COLO668 (cell line): Measurements from ENCODE around the gene DNAH6.

Source experiments
- DNase-seq: peaks from one replicate; lab custom pipeline; 2025; ENCODE audit not compliant: unreplicated experiment; lab: John Stamatoyannopoulos, UW

The DNAH6 gene

DNA sequence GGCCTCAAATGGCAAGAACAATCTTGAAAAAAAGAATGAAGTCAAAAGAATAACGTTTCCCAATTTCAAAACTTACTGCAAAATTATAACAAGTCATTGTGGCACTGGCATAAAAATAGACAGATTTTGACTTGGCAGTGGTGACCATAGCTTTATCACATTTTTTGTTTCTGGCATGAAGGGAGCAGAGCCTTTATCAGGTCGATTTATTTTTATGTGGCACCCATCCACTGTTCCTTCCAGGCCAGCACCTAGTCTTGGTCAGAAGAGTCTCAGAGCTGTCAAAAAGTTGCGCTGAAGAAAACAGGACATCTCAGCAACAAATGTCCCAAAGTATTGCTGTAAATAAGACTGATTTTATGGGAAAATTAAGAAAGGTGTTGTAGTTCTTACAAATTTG, 272.2 kb downstream of the DNAH6 start:
- DNase-seq: no peak

DNA sequence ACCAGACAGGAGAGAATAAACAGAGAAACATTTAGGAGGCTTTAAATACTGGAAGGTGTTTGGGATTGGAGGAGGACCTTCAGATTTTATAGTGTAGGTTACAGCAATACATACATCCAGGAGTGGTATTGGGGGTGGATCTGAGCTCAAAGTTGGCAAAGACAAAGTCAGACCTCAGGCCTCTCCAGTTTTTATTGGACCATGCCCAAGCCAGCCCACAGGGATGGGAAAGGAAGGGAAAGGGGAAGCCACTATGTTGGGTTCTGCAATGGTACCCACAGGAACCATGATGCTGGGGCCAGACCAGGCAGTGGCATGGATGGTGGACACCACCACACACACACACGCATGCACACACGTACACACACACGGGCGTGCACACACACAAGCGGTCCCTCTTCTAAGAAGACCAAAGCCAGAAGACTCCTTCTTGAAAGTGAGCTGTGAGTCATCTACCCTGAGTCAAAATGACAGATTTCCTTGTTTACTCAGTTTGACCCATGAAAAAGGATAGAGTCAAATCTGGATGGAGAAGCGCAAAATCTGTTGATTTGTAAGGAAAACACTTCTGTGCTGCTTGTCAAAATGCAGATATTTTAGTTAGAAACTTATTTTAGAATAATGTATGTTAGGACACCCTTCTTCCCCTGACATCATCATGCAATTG, 276.7 kb downstream of the DNAH6 start:
- DNase-seq: no peak

DNA sequence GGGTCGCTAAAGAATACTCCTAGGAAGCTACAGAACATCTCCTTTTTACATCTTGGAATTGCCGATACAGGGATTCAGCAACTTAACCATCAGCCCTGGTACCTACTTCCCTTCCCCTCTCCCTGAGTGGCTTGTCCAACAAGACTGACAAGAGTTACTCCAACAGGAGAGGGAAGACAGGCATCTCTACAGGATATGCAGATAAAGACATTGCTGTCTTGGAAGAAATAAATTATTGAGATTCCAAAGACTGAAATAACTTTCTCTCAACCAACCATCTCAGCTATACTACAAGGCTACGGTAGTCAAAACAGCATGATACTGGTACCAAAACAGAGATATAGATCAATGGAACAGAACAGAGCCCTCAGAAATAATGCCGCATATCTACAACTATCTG, 277.3 kb downstream of the DNAH6 start:
- no peak for DNase-seq

DNA sequence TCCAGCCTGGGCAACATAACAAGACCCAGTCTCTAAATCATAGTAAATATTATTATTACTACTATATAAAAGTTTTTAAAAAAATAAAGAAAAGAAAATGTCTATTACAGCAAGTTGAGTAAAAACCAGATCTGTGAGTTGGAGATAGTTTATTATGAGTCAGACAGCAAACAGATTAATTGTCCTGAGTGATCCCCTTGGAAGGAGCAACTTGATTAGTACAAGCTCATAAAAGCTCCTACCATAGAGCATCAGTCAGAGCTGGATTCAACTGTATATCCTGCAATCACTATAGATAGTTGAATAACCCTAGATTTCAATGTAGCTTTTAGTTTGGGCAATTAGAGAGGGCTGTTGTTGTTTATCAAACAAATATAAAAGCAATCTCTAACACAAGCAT, 280.5 kb downstream of the DNAH6 start:
- no peak for DNase-seq

DNA sequence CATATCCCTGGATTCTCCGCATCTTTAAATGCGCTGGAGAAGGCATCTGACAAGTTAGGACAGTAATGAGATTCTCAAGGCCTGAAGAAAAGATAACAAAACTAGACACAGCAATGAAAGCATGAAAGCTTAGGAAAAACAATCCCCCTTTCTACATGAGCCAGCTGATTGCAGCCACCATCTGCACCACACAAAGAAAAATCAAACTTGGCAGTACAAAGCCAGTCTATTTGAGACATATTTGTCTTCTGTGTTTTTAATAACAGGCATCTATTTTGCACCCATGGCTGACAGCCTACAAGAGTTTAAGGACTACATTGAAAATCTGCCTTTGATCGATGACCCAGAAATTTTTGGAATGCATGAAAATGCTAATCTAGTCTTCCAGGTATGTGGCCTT, 281.0 kb downstream of the DNAH6 start:
- no peak for DNase-seq

DNA sequence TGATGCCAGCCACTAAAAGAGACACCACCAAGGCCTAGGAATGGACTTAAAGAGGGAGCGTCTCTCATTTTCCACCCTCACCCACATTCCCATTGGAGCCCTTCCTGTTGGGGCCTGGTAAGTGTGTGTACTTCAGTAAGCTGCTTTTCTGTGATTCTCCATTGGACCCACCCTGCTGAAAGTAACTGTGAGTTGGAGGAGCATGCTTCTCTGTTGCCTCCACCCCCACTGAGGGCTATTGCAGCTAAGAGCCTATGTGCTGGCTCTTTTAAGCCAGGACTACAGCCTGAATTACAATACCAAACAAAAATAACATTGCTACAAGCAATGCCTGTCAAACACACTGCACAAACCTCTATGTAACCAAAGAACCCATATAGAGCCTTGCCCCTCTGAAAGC, 283.5 kb downstream of the DNAH6 start:
- no peak for DNase-seq

DNA sequence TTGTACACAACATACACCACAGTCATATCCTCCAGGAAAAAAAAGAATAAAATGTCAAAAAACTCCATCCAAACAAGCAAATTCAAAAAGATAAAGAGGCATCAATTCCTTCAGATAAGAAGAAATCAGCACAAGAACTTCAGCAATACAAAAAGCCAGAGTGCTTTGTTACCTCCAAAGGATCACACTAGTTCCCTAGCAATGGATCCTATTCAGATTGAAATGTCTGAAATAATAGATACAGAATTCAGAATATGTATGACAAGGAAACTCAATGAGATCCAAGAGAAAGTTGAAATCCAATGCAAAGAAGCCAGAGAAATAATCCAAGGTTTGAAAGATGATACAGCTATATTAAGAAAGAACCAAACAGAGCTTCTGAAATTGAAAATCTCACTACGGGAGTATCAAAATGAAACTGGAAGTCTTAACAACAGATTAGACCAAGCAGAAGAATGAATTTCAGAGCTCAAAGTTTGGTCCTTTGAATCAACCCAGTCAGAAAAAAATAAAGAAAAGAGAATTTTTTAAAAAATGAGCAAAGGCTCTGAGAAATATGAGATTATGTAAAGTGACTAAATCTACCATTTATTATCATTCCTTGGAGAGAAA, 284.0 kb downstream of the DNAH6 start:
- DNase-seq: no peak

DNA sequence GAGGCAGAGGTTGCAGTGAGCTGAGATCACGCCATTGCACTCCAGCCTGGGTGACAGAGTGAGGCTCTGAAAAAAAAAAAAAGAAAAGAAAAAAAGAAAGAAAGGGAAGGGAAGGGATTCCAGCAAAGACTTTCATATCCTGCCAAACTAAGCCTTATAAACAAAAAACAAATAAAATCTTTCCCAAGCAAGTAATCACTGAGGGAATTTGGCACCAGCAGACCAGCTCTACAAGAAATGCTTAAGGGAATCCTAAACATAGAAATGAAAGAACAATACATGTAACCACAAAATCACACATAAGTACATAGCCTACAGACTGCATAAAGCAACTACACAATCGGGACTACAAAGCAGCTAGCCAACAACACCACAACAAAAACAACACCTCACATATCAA, 285.5 kb downstream of the DNAH6 start:
- no peak for DNase-seq

DNA sequence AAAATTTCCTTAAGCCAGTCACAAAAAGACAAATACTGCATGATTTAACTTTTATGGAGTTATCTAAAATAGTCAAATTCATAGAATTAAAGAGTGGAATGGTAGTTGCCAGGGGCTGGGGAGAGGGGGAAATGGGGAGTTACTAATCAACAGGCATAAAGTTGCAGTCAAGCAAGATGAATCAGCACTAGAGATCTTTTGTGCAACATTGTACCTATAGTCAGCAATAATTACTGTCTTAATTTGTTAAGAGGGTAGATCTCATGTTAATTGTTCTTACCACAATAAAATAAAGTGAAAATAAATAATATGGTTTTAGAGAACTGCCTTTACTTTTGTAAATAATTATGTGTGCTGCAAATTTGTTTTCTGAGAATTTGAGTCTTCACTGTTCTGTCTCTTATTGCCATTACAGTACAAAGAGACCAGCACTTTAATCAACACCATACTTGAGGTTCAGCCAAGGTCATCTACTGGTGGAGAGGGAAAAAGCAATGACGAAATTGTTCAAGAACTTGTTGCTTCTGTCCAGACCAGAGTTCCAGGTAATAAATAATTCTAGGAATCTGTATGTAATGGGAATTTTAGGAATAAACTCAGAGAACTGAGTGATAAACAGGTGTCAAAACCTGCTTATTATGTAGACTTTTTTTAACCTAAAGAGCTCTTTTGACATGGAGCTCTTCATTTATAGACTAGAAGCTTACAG, 289.1 kb downstream of the DNAH6 start:
- no peak for DNase-seq

DNA sequence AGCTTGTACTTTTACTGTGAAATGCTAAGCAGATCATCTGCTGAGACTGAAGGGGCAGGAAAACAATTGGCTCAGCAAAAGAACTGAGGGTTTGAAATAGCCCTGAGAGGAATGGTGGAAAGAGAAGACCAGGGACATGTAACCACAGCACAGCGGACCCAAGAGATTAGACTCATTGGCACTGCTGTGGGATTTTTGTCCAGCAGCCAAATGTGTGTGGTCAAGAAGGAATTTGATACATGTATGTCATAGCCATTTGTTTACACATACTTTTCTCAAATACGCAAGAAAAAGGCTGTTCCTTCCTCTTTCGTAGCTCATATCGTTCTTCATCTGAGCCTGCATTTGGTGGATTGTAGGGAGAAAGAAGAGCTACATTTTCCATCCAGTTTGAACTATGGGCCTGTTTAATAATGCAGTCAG, 290.8 kb downstream of the DNAH6 start:
- DNase-seq: no peak

DNA sequence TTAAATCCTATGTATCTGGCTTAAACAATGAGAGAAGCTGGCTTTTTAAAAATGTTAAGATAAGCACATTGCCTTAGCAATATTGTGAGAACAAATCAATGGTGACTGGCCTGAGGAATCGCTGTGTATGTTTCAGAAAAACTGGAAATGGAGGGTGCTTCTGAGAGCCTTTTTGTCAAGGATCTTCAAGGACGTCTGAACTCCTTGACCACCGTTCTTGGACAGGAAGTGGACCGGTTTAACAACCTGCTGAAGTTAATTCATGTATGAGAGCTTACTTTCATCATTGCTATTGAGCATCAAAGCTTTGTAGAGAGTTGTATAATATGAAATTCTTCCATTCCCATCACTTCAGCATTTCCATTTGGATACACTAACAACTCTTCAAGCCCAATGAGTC, 292.0 kb downstream of the DNAH6 start:
- DNase-seq: no peak

DNA sequence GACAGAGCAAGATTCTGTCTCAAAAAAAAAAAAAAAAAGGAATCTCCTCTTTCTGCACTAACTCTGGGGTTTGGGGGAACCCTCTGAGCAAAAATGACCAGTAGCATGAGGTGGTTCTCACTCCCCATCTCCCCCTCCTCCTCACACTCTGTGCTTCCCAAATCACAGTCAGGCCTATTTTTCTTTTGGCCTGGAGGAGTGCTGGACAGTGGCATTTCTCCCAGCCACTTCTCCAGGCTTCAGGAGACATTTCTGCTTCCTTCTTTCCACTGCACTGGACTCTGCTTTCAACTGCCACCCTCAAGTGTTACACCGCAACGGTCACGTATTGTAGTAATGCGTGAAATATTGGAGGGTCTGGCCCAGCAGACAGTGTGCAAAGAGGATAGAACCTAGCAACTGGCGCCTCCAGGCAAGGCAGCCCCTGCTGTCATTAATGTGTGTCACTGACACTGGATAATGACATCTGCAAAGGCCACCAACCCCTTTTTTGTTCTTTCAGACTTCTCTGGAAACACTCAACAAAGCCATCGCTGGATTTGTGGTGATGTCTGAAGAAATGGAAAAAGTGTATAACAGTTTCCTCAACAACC, 295.6 kb downstream of the DNAH6 start:
- no peak for DNase-seq

DNA sequence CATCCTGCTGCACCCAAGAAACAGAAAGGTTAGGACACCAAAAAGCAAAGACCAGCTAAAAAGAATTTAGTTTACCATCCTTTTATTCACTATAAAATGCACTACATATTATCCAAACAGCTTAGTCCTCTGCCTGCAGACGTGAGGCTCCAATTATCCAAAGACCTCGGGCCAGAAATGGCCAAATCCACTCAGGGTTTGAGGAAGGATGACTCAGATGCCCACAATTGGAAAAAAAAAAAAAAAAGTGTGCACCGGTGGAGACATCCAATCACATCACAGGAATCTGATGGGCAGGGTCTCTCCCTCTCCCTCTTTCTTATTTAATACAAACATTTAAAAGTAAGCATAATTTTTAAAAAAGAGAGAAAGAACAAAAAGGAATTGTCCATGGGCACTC, 298.8 kb downstream of the DNAH6 start:
- no peak for DNase-seq

DNA sequence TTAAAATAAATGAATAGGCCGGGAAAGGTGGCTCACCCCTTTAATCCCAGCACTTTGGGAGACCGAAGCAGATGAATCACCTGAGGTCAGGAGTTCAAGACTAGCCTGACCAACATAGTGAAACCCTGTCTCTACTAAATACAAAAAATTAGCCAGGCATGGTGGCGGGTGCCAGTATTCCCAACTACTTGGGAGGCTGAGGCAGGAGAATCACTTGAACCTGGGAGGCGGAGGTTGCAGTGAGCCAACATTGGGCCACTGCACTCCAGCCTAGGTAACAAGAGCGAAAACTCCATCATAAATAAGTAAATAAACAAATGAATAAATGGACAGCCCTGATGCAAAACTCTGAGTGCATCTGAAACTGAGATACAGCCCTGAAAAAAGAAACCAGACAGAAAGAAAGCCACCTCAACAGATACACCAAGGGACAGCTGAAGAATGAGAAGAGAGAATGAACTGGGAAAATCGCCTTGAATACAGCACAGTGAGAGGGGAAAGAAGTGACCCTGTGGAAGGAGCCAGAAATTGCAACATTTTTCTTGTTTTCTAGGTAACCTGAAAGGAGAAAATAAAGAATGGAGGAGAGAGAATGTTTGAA, 300.2 kb downstream of the DNAH6 start:
- no peak for DNase-seq

DNA sequence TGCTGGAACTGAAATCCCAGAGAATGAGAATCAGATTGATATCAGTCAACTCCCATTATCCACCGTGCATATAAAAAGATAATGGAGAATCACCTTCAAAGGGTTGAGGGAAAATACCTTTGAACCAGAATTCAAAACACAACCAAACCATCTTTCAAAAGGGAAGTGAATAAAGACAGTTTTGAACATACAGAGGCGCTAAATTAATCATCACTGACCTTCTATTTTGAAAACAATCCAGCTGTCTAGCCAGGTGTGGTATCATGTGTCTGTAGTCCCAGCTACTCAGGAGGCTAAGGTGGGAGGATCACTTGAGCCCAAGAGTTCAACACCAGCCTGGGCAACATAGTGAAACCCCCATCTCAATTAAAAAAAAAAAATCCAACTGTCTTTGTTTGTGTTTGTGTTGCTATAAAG, 300.9 kb downstream of the DNAH6 start:
- DNase-seq: no peak

DNA sequence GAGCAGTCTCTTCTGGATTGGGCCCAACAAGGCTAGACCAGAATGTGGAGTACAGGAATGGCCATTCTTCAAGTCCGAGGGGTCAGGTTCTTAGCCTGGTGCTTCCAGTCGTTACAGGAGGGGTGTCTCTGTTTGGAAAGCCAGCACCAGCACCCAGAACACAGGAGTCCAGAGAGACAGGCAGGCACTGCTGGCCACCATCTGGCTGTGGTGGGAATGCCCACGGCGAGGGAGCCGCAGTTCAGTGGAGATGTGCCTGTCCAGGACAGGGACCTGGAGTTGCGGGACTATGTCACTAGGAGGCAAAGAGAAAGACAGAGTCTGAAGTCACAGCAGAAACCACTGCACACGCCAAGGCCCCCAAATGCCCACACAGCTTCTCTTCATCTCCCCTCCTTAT, 305.5 kb downstream of the DNAH6 start:
- no peak for DNase-seq

DNA sequence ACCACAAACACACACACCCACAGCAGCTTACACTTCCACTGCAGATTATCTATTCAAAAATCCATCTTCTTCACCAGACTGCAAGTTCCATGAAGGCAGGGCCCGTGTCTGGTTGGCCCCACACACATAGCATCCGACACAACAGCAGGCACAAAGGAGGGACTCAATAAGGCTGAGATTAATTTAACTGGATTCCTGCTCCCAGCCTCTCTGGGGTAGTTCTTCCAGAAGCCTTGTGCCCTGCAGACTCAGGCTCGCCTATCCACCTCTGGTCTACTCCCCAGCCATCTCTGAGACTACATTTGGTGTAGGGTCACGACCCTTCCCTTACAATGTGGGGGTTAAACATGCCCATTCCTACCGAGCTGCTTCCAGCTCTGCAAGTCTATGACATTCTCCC, 306.9 kb downstream of the DNAH6 start:
- no peak for DNase-seq

DNA sequence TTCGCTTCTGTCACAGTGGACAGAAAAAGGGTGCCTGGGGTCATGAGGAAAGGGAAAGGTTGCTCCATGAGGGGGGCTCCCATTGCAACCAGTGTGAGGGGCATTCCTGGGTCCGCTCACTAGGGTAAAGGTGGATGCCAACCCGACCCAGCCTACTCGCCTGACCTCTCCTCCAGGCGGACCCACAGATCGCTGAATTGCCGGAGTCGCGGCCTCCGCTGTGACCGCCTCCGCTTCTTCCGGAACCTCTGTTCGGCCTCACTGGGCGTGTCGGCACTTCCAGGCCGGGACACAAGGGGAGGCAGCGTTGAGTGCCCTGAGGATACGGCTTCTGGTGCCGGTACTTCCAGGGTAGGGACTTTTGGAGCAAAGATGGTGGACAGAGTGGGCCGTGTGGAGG, 307.5 kb downstream of the DNAH6 start:
- DNase-seq: no peak

DNA sequence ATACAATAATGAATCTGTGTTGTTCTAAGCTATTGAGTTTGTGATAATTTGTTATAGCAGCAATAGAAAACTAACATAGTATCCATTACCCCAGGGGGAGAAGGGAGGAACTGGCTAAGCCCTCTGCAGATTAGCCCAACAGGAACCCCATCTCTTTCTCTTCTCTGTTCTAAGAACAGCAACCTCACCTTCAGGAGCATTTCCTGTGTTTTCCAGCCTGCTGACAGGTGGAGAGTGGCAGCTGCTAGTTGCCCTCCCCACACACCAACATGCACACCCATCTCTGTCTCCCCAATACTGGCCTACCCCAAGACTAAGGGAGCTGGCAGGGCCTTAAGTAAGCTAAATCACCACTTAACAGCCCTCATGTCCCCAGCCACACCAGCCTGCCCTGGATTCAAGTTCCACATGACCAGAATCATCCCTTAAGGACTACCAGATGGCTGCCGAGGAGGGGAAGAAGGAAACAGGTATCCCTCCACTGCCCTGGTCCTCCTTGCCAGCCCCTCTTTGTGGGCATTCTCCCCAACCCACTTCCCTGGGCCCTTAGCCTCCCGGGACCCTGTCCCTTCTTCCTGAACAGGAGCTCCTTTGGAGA, 311.8 kb downstream of the DNAH6 start:
- no peak for DNase-seq

DNA sequence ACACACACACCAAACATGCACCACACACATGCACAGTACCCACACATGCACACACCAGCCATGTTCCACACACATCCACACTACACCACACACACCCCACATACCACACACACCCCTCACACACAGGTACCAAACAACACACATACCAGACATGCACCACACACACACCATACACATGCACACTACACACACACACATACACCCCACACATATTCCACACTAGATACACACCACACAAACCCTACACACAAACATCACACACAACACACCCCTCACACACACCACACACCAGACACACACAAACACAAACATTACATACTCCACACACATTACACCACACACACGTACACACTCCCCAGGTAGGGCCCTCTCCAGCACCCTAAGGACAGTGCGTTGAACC, 313.4 kb downstream of the DNAH6 start:
- DNase-seq: no peak

DNA sequence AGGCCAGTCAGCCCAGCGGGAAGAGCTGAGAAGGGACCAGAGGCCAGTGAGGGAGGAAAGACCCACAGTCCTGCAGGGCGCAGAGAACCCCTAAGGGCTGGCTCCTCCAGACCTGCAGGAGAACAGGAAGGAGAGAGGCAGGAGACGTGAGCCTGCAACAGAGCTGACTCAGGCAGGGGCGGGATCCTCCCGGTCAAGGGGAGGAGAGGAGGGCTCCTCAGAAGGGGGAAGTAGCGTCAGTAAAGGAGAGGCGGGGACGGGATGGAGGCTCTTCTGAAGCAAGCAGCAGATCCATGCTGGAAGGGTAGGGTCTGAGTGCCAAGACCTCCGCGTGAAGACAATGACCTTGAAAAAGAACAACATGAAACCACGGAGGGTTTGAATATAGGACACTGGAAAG, 313.8 kb downstream of the DNAH6 start:
- DNase-seq: no peak
